ENCODE results near the gene PPM1K.

- TF ChIP-seq ZBTB12 (CRISPR knock-in tag; IDR thresholded peaks at IDR 0.05) (no peak), ZBTB40 (IDR thresholded peaks at IDR 0.05) (no peak), ZBTB40 (CRISPR knock-in tag; IDR thresholded peaks at IDR 0.05) (no peak), CTCF (IDR thresholded peaks at IDR 0.05 in 2 of 3, conservative IDR thresholded peaks at IDR 0.05 in 1 of 3; ENCODE audit: insufficient read depth in 2 of 3, low read depth in 1 of 3, low read length in 3 of 3) (no peak), BRF1 (IDR thresholded peaks at IDR 0.05; ENCODE audit: borderline replicate concordance, extremely low read depth, insufficient read length) (no peak), PHF8 (IDR thresholded peaks at IDR 0.05; ENCODE audit: borderline replicate concordance, low read length) (no peak)
Observed at GRCh38 chr4:88247148-88247547, 37.2 kb downstream of the PPM1K start.
